Uterus (tissue), 2 donors: ENCODE data around the gene VCL.

Source experiments
- CTCF ChIP-seq, 4 experiments: fragments of 200-600 bp in 2 of 4; fragments of 450-650 bp in 2 of 4; sonication (generic) in 2 of 4; IDR thresholded peaks; one replicate each; pipeline ENCODE4 v1.5.1; 2016 to 2019; ENCODE audit warnings: antibody characterized with exemption in 4 of 4, mild to moderate bottlenecking in 2 of 4, moderate library complexity in 1 of 4
- POLR2A ChIP-seq, 2 donors: fragments of 450-650 bp; IDR thresholded peaks; one replicate each; pipeline ENCODE4 v1.6.1; 2016; ENCODE audit warnings: antibody characterized with exemption in 2 of 2, mild to moderate bottlenecking in 1 of 2, moderate library complexity in 1 of 2

- TF ChIP-seq CTCF (IDR thresholded peaks at IDR 0.05): no peak
- no peak for TF ChIP-seq POLR2A (IDR thresholded peaks at IDR 0.05)
These were observed 162.1 kb downstream of the VCL start for GRCh38 chr10:74160013-74160412.
